Mucosa of descending colon (tissue), 3 donors: ENCODE measurements around the gene MYB. TPM values are rescaled to one million over a fixed set of nuclear protein-coding genes. Genes with fewer than 3 reads are reported as not detected.

ENCODE experiments used
- ATAC-seq: fragments of 200-7000 bp; cut with Tn5 transposase; one replicate; pipeline ENCODE4 v1.9.1; 2020; ENCODE audit warnings: mild to moderate bottlenecking, moderate library complexity
- DNase-seq, 3 donors: peaks; one replicate each; pipeline ENCODE4 v3.0.0-alpha.2; 2020
- H3K36me3 ChIP-seq: fragments of 200-600 bp; one replicate; pipeline ENCODE4 v1.8.0; 2021; ENCODE audit warnings: low read depth, mild to moderate bottlenecking
- H3K4me1 ChIP-seq: fragments of 200-600 bp; one replicate; pipeline ENCODE4 v1.8.0; 2021; ENCODE audit warnings: low read depth, mild to moderate bottlenecking
- H3K4me3 ChIP-seq: fragments of 200-600 bp; one replicate; pipeline ENCODE4 v1.8.0; 2021; ENCODE audit warnings: mild to moderate bottlenecking
- H3K9me3 ChIP-seq: fragments of 200-600 bp; one replicate; pipeline ENCODE4 v1.8.0; 2021; ENCODE audit warnings: mild to moderate bottlenecking
- CTCF ChIP-seq: fragments of 200-600 bp; IDR thresholded peaks from one replicate; pipeline ENCODE4 v1.8.0; 2022; ENCODE audit warnings: antibody characterized with exemption, mild to moderate bottlenecking
- intact Hi-C, 2 donors: fragments of 100-400 bp; cut with DNase I in 1 of 2; cut with micrococcal nuclease in 1 of 2; formaldehyde crosslinking; loops; one replicate each; pipeline versions ENCODE4 v1.11.0 to v1.11.1; 2022; cut with DNase I, micrococcal nuclease
- microRNA-seq: library from miRNA; unstranded; fragments of <30 nt; microRNA quantifications from one replicate; pipeline ENCODE4, GENCODE V29; 2019
- total RNA-seq, 3 donors: library from RNA; stranded (reverse); fragmentation: NEBNext Ultra II Directional in 2 of 3; extraction: Animal tissue kit (Norgen Biotek cat#: 25700) in 2 of 3; gene quantifications; one replicate each; pipeline versions ENCODE4 v1.2.1 to v1.2.4, GENCODE V29; 2021 to 2023
- donor health status: DM: no; HTN: no; CAD: no; lungs with moderate emphysema.
- donor health status: DM: no; HTN: no; CAD: no.
- donor health status: DM: no; HTN: yes; CAD: no.

Gene MYB
- total RNA-seq, 3 donors from 2014 or later = 26.5 to 82.8 (median 56.3) TPM

DNA sequence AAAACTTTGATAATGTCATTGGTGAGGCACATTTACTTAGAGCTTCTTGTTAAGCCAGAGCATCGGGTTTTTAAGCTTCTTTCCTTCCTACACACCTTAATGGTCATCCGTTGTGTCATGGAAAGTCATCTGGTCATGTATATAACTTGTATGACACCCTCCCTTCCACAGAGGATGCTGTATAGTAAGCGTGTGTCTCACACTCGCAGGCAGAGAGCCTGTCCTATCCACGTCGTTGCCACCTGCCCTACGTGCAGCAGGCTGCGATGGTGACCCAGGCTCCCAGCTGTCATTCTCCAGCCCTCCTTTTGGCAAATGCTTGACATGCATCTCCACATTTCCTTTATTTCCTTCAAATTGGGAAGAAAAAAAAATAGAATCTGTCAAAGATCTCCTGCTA is 85.6 kb downstream of the MYB start:
- no peak for TF ChIP-seq CTCF
- peak; percentile 54 to 60 (median 57) for DNase-seq
- H3K36me3 ChIP-seq = no peaks in the 10 kb centered on the region
- H3K9me3 ChIP-seq = no peaks in the 10 kb centered on the region
- ATAC-seq = peak; percentile 45
- H3K4me3 ChIP-seq = no peak overlapping the region
- intact Hi-C loops = no loop called here
- H3K4me1 ChIP-seq = peaks cover 38% of the 10 kb centered on the region

DNA sequence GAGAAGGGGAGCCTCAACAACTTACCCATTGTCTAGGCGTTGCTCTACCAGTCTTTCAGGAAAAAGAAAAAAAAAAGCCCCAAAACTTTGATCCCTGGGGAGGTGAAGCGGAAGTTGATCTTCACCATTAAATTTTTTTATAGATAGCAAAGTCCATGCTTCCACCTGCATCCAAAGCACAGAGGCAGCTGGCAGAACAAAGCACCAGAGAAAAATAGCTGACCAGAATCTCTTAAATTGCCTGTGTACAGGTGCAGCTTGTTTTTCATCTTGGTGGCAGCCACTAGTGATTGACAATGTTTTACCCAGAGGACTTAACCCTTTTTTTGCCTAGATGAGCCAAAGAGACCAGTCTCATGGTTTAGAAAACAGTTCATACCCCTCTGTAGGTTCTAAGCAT is 86.0 kb downstream of the MYB start:
- ATAC-seq = peak; percentile 60
- Histone ChIP-seq H3K4me1 (peaks cover 42% of the 10 kb centered on the region), H3K36me3 (no peaks in the 10 kb centered on the region), H3K4me3 (no peak overlapping the region), H3K9me3 (no peaks in the 10 kb centered on the region)
- peak in 1 of 3 donors; percentile 65 for DNase-seq
- intact Hi-C loops = no loop called here
- no peak for TF ChIP-seq CTCF

DNA sequence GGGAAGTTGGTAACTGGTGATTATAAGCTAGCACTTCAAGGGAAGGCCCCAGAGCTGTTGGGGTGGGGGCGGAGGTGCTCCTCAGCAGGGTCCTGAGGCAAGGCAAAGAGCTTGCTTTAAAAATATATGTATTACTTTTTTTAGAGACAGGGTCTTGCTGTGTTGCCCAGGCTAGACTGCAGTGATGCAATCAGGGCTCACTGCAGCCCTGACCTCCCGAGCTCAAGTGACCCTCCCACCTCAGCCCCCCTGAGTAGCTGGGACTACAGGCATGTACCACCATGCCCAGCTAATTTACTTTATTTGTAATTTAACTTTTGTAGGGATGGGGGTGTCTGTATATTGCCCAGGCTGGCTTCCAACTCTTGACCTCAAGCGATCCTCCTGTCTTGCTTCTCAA is 87.2 kb downstream of the MYB start:
- DNase-seq = no peak
- no peak for TF ChIP-seq CTCF
- H3K4me1 ChIP-seq = peaks cover 51% of the 10 kb centered on the region

DNA sequence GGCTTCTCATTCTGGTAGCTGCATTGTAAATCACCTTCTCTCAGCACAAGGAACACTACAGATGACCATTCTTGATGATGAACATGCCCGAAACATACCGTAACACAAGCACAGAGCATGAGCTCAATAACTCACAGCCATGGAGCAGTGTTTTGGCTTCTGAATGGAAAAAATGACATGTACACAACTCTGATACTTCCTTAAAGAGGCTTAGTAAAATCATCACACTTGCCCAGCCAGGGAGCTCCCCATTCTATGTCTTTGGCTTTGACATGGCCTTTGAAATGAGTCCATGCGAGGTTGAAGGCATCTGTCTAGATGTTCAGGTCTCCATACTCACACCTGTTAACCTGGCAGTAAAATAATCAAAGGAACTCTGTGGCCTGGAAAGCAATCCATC is 87.6 kb downstream of the MYB start:
- DNase-seq = no peak
- H3K4me3 ChIP-seq = no peak overlapping the region
- no peaks in the 10 kb centered on the region for H3K36me3 ChIP-seq
- no peak for TF ChIP-seq CTCF
- H3K9me3 ChIP-seq = no peaks in the 10 kb centered on the region
- no peak for ATAC-seq
- intact Hi-C loops = no loop called here
- H3K4me1 ChIP-seq = peaks cover 51% of the 10 kb centered on the region

More for the DNA sequence above, 87.2 kb downstream of the MYB start:
- ATAC-seq = no peak
- H3K4me3 ChIP-seq = no peak overlapping the region
- H3K9me3 ChIP-seq = no peaks in the 10 kb centered on the region
- intact Hi-C loops = no loop called here
- no peaks in the 10 kb centered on the region for H3K36me3 ChIP-seq

Small RNA genes lying within 50 kb of the gene (microRNA-seq; reads per million reads assigned to microRNA genes)
- not detected for gene MIR548A2

Other genes starting within 250 kb of the MYB start
- gene ALDH8A1, start 231.2 kb upstream of the MYB start, total RNA-seq = 1 to 10 TPM in 1 of 3 donors, under 1 TPM in 2; 0.48 to 2.3 (median 0.75) TPM
- gene HBS1L, start 126.5 kb upstream of the MYB start, total RNA-seq = 10 to 100 TPM; 43.0 to 68.6 (median 51.3) TPM